Stomach (tissue), 4 donors: ENCODE data around the gene NCAPD2.

ENCODE experiments used
- CTCF ChIP-seq, 7 experiments: fragments of 450-650 bp in 4 of 7; fragments of 200-600 bp in 3 of 7; sonication (generic) in 3 of 7; IDR thresholded peaks; one replicate each; pipeline ENCODE4 v1.5.1; 2016 to 2019; ENCODE audit warnings: antibody characterized with exemption in 7 of 7, control low read depth in 2 of 7, mild to moderate bottlenecking in 1 of 7
- POLR2A ChIP-seq, 4 donors: fragments of 450-650 bp; IDR thresholded peaks; one replicate each; pipeline ENCODE4 v1.6.1; 2016; ENCODE audit warnings: antibody characterized with exemption in 4 of 4, control low read depth in 2 of 4, mild to moderate bottlenecking in 1 of 4, moderate library complexity in 1 of 4
- POLR2AphosphoS5 ChIP-seq, 3 donors: sonication (generic); formaldehyde crosslinking; IDR thresholded peaks; one replicate each; pipeline ENCODE4 v1.6.1; 2016; ENCODE audit warnings: antibody characterized with exemption in 3 of 3

- TF ChIP-seq POLR2AphosphoS5 (IDR thresholded peaks at IDR 0.05) (no peak), CTCF (IDR thresholded peaks at IDR 0.05) (no peak), POLR2A (IDR thresholded peaks at IDR 0.05) (no peak)
Measured at GRCh38 chr12:6463216-6463615, 30.7 kb upstream of the NCAPD2 start.
